ENCODE results near the gene DOCK9. TPM values are rescaled to one million over a fixed set of nuclear protein-coding genes. Genes with fewer than 3 reads are reported as not detected.

DOCK9 gene
- total RNA-seq, 1 donor from 2014 or later = 153 TPM

GRCh38 chr13:99003186-99003585 lies 25.3 kb upstream of the DOCK9 start:
- intact Hi-C loops (cut with DNase I) = no loop called here
- no peaks in the 10 kb centered on the region for H3K9me3 ChIP-seq
- no peaks in the 10 kb centered on the region for H3K27me3 ChIP-seq (ENCODE audit: low read depth)

DNA sequence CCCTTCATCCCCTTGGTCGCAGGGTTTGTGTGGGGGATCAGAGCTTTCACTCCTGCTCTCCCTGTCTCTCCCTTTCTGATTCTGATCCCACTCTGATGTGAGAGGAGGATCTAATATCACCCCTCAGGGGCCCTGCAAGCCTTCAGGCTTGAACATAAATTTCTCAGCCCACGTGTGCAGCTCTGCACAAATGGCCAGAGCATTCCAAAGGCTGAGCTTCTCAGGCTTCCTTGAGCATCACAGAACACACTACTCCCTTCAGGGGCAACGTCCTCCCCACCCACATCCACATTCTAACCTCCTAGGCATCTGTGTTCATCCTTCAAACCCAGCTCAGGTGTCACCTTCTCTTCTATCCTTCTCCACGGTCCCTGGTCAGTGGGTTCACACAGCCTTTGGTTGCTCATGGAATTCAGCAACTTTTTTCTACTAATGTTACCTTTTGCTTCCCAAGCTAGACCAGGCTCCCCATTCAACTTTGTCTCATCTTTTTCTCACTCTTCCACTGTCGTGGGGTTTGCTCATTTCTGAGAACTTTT lies 24.4 kb upstream of the DOCK9 start:
- H3K36me3 ChIP-seq = no peaks in the 10 kb centered on the region
- no peak for ATAC-seq
- H3K4me1 ChIP-seq = peaks cover 52% of the 10 kb centered on the region
- no peaks in the 10 kb centered on the region for H3K27me3 ChIP-seq (ENCODE audit: low read depth)
- intact Hi-C loops (cut with DNase I) = no loop called here
- H3K4me3 ChIP-seq = no peak overlapping the region
- TF ChIP-seq CTCF (IDR thresholded peaks at IDR 0.05) = no peak
- H3K27ac ChIP-seq = no peak overlapping the region
- H3K9me3 ChIP-seq = no peaks in the 10 kb centered on the region
- no peak for DNase-seq

More at GRCh38 chr13:99003186-99003585, 25.3 kb upstream of the DOCK9 start:
- TF ChIP-seq CTCF (IDR thresholded peaks at IDR 0.05) = no peak
- Histone ChIP-seq H3K27ac (no peak overlapping the region), H3K4me3 (no peak overlapping the region), H3K36me3 (no peaks in the 10 kb centered on the region), H3K4me1 (peaks cover 51% of the 10 kb centered on the region)
- DNase-seq (no peak), ATAC-seq (no peak)

- Histone ChIP-seq H3K4me1 (peaks cover 52% of the 10 kb centered on the region), H3K27me3 (ENCODE audit: low read depth) (no peaks in the 10 kb centered on the region), H3K9me3 (no peaks in the 10 kb centered on the region), H3K4me3 (no peak overlapping the region), H3K27ac (no peak overlapping the region), H3K36me3 (no peaks in the 10 kb centered on the region)
- no peak for DNase-seq
- intact Hi-C loops (cut with DNase I) = no loop called here
- no peak for TF ChIP-seq CTCF (IDR thresholded peaks at IDR 0.05)
- ATAC-seq = no peak
Observed at GRCh38 chr13:99000137-99000536, 22.3 kb upstream of the DOCK9 start.

- no peak for TF ChIP-seq CTCF (IDR thresholded peaks at IDR 0.05)
- Histone ChIP-seq H3K27ac (no peak overlapping the region), H3K27me3 (ENCODE audit: low read depth) (no peaks in the 10 kb centered on the region), H3K4me1 (peaks cover 52% of the 10 kb centered on the region), H3K4me3 (no peak overlapping the region), H3K36me3 (no peaks in the 10 kb centered on the region), H3K9me3 (no peaks in the 10 kb centered on the region)
- ATAC-seq (no peak), DNase-seq (no peak)
- intact Hi-C loops (cut with DNase I) = no loop called here
Observed at GRCh38 chr13:98999639-98999952, 21.7 kb upstream of the DOCK9 start.

DNA sequence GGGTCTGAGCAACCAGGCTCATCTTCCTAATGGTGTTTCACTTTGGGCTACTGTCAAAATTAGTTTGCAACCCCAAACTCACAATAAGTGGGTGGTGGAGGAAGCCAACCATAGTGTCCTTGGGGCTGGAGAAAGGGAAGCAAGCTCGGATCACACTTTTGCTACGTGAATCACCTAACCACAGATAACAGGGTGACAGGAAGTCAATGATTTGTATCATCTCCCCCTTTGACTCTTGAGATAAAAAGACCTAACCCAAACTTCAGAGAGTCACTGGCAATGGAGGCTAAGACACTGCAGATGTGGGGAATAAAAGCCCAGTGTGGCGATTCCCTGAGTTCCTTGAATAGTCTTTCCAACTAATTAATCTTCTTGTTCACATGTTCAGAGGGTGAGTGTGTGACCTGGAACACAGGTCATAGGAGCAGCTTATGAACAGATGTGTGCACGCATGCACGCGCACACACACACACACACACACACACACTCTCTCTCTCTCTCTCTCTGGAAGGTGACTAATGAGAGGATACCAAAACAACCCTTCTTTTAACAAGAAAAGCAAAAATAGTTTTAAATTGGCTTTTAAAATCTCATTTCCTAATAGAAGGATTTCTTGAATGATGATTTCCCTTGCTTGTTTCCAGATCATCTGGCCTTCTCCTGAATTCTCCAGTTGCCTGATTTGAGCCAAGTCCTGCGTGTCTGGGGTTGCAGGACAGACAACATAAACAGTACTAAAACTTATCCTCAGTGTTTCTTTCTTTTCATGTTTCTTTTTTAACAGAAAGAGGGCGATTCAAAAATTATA lies 21.2 kb upstream of the DOCK9 start:
- no peak overlapping the region for H3K27ac ChIP-seq
- H3K4me1 ChIP-seq = peaks cover 48% of the 10 kb centered on the region
- no peak for TF ChIP-seq CTCF (IDR thresholded peaks at IDR 0.05)
- ATAC-seq (no peak), DNase-seq (no peak)
- no peak overlapping the region for H3K4me3 ChIP-seq
- no peaks in the 10 kb centered on the region for H3K36me3 ChIP-seq
- no peaks in the 10 kb centered on the region for H3K9me3 ChIP-seq
- H3K27me3 ChIP-seq (ENCODE audit: low read depth) = no peaks in the 10 kb centered on the region
- intact Hi-C loops (cut with DNase I) = no loop called here
